HG02623 (cell line): ENCODE results near the gene MED13.
"Not testable (repeated sequence)": the region's sequence is repeated elsewhere in the genome, so short reads cannot be mapped to it uniquely, and the experiment has no call there.

Experiments
- ATAC-seq: cut with Tn5 transposase; IDR thresholded peaks from one replicate; pipeline ENCODE4 v1.9.1; 2021; ENCODE audit warnings: moderate library complexity; ENCODE audit not compliant: unreplicated experiment

MED13 gene

GRCh38 chr17:61997664-61998063, 67.4 kb downstream of the MED13 start:
- no peak for ATAC-seq

GRCh38 chr17:61996916-61997605, 68.0 kb downstream of the MED13 start:
- no peak for ATAC-seq

DNA sequence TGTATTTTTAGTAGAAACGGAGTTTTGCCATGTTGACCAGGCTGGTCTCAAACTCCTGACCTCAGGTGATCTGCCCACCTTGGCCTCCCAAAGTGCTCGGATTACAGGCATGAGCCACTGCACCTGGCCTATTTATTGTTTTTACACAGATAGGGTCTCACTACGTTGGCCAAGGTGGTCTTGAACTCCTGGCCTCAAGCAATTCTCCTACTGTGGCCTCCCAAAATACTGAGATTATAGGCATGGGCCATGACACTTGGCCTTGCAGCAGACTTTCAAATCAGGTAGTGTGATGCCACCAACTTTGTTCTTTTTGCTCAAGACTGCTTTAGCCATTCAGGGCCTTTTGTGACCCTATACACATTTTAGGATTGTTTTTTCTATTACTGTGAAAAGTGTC, 75.6 kb downstream of the MED13 start:
- ATAC-seq, result no peak

- ATAC-seq, result no peak
These were observed 78.2 kb downstream of the MED13 start for GRCh38 chr17:61986898-61987297.

DNA sequence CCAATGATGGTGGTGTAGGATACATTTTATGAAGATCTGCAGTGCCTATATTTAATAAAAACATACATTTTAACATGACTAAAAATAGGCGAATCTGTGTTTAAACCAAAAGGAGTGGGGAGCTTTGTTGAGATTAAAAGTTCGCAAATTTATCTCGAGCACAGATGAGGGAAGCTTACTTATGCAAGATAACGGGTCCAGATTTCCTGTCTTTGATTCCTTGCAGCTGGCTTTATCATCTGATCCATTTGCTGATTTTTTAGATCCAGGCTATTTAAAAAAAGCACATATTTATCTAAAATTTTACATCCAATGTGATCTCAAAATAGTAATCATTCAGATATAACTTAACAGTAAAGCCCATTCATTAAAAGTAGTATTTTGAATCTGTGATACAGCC, 80.3 kb downstream of the MED13 start:
- no peak for ATAC-seq

- no peak for ATAC-seq
These were observed 83.8 kb downstream of the MED13 start for GRCh38 chr17:61981323-61981722.

- ATAC-seq, result no peak
These were observed 84.5 kb downstream of the MED13 start for GRCh38 chr17:61980535-61980934.

DNA sequence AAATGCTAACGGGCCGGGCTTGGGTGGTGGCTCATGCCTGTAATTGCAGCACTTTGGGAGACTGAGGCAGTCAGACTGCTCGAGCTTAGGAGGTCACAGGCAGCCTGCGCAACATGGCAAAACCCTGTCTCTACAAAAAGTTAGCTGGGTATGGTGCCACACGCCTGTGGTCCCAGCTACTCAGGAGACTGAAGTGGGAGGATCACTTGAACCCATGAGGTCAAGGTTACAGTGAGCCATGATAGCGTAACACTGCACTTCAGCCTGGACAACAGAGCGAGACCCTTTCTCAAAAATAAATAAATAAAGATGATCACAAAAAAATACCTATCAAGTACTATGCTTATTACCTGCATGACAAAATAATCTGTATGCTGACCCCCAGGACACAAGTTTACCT, 91.0 kb downstream of the MED13 start:
- ATAC-seq, result no peak

DNA sequence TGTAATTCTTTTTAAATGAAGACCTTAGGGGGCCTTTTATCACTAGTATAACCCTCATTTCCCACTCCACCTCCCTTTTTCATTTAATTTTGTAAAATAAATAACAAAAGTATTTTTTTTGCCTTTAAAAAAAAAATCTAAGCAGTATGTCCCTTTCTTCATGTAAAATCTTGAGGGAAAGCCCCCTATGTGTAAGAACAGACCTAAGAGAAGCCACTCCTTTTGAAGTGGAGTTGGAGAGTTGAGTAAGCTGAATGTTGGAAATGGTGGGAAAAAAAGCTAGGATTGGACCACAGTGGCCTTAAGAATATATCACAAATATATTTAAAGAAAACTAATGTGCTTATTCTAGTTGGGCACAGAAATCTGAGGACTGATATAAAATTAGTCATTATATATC, 92.8 kb downstream of the MED13 start:
- no peak for ATAC-seq

- ATAC-seq, result no peak
These were observed 95.0 kb downstream of the MED13 start for GRCh38 chr17:61970030-61970429.

DNA sequence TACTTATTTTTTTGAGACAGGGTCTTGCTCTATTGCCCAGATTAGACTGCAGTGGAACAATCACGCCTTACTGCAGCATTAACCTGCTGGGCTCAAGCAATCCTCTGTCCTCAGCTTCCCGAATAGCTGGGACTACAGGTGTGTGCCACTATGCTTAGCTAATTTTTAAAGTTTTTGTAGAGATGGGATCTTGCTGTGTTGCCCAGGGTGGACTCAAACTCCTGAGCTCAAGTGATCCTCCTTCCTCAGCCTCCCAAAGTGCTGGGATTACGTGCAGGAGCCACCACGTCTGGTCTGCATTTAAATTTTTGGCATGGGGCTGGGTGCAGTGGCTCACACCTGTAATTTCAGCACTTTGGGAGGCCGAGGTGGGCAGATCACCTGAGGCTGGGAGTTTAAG, 96.3 kb downstream of the MED13 start:
- no peak for ATAC-seq

GRCh38 chr17:61967729-61968128, 97.3 kb downstream of the MED13 start:
- no peak for ATAC-seq

GRCh38 chr17:61966191-61966590, 98.9 kb downstream of the MED13 start:
- ATAC-seq, result no peak

DNA sequence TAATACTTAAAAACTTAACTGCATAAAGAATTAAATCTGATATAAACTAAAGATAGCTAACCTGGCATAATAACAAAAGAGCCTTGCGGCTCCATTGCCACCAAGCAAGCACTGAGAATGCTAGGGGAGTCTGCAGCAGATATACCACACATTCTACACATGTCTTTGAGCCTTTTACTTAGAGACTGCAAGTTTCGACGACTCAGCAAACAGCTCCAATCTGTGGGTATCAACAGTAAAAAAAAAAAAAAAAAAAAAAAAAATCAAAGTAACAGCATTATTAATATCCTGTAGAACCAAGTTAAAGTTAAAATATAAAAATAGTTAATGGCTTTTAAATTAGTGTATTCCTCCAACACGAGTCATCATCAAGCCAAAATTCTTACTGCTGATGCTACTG, 109.5 kb downstream of the MED13 start:
- no peak for ATAC-seq

GRCh38 chr17:61947367-61948078, 117.6 kb downstream of the MED13 start:
- ATAC-seq, result no peak

GRCh38 chr17:61946359-61946758, 118.7 kb downstream of the MED13 start:
- ATAC-seq, result no peak

DNA sequence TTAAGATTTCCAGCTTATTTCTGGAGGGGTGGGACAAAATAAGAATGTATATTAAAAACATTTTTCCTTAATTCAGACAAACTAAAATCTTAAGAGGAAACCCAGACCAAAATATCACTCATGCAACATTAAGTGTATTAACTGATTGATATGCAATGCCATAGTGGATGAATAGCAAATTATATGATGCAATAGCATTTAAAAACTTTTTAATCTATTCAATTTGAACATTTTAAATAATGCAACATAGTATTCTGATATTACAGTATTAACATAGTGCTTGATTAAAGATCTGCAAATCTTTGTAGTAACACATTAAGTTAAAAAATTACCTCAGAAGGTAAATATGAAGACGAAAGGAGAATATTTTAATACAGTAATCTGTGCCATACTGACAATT, 122.0 kb downstream of the MED13 start:
- ATAC-seq, result no peak

DNA sequence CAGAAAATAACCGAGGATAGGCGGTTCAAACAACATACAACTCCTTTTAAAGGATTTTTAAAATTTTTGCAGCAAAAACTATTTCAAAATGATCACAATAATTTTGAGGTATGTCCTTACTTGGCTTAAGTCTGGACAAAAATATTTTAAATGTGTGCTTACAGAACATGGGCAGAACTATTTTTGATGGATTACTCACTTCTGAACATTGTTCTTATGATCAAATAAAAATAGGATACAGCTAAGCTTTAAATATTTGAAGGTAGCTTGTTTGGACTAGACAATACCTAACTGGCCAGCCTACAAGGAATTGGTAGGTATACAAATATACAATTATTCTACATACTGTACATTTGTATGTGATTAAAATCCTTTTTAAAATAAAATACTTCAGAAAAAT, 123.0 kb downstream of the MED13 start:
- ATAC-seq, result no peak

GRCh38 chr17:61928101-61928436, 137.0 kb downstream of the MED13 start:
- ATAC-seq, result no peak

- peak; percentile 81 for ATAC-seq
These were observed 137.6 kb downstream of the MED13 start, which contains the start of gene INTS2 for GRCh38 chr17:61927208-61928100. Gene INTS2 (minus strand): TSS chr17:61927982. CDS start chr17:61926644, 1,338 bp downstream.

GRCh38 chr17:61926826-61927207, 138.3 kb downstream of the MED13 start:
- no peak for ATAC-seq

- ATAC-seq, result not testable (repeated sequence)
These were observed 149.9 kb downstream of the MED13 start for GRCh38 chr17:61915162-61915561.
